Measurements from ENCODE around the gene ABHD17A. TPM values are rescaled to one million over a fixed set of nuclear protein-coding genes. Genes with fewer than 3 reads are reported as not detected.

Gene ABHD17A
- total and polyA plus RNA-seq, 9 of the 15 experiments (the other 6 are each of a cell fraction or from before 2014, with no cell fraction given), result 0.04 to 135 (median 21.8) TPM; not detected in 1

GRCh38 chr19:1863638-1864479 is 21.4 kb downstream of the ABHD17A start (continued):
- no peak for TF ChIP-seq E2F1 (CRISPR knock-in tag; IDR thresholded peaks at IDR 0.05)
- TF ChIP-seq TRIM24 (IDR thresholded peaks at IDR 0.05), result peak in 1 of 2 experiments; percentile 36; a peak in 1 of 4 replicates
- peak; percentile 62; the same call in 1 of the 2 replicates for TF ChIP-seq POLR2A (conservative IDR thresholded peaks at IDR 0.05)
- no peak for TF ChIP-seq ARHGAP35 (IDR thresholded peaks at IDR 0.05; ENCODE audit: partially characterized antibody)
- no peak; the same call in 1 of the 2 replicates for TF ChIP-seq BRD4 (IDR thresholded peaks at IDR 0.05)
- TF ChIP-seq ZNF174 (CRISPR knock-in tag; IDR thresholded peaks at IDR 0.05), result no peak
- no peak for TF ChIP-seq ZFP36 (IDR thresholded peaks at IDR 0.05; ENCODE audit: low read depth, low read length, partially characterized antibody)
- TF ChIP-seq JUNB (CRISPR knock-in tag; conservative IDR thresholded peaks at IDR 0.05), result no peak
- no peak for TF ChIP-seq C11orf30 (IDR thresholded peaks at IDR 0.05; ENCODE audit: low read depth)
- TF ChIP-seq ELF2 (CRISPR knock-in tag; IDR thresholded peaks at IDR 0.05), result peak; percentile 59
- TF ChIP-seq CREM (IDR thresholded peaks at IDR 0.05; ENCODE audit: low read depth), result peak; percentile 62
- TF ChIP-seq E2F6 (IDR thresholded peaks at IDR 0.05; ENCODE audit: borderline replicate concordance in 1 of 2, extremely low read depth in 1 of 2, insufficient read depth in 1 of 2, insufficient read length in 1 of 2, low read depth in 1 of 2, low read length in 1 of 2, poor library complexity in 1 of 2, severe bottlenecking in 1 of 2), result peak; percentile 68 to 76
- no peak for TF ChIP-seq ELK3 (CRISPR knock-in tag; IDR thresholded peaks at IDR 0.05)
- TF ChIP-seq CEBPB (tag; IDR thresholded peaks at IDR 0.05), result no peak
- peak; percentile 82; the same call in 1 of the 2 replicates for TF ChIP-seq ZNF766 (CRISPR knock-in tag; conservative IDR thresholded peaks at IDR 0.05)
- no peak for TF ChIP-seq PTBP1 (IDR thresholded peaks at IDR 0.05; ENCODE audit: low read depth, low read length)
- no peak for TF ChIP-seq TEAD1 (CRISPR knock-in tag; IDR thresholded peaks at IDR 0.05)
- TF ChIP-seq PCBP2 (IDR thresholded peaks at IDR 0.05; ENCODE audit: low read depth, low read length, poor library complexity, severe bottlenecking), result no peak
- TF ChIP-seq FOXP4 (CRISPR knock-in tag; IDR thresholded peaks at IDR 0.05; ENCODE audit: borderline replicate concordance), result no peak
- peak; percentile 30; the same call in 1 of the 2 replicates for TF ChIP-seq ZBTB1 (CRISPR knock-in tag; IDR thresholded peaks at IDR 0.05; ENCODE audit: borderline replicate concordance, low read depth)
- peak in 2 of 3 experiments; percentile 61 to 62 for TF ChIP-seq YY1 (IDR thresholded peaks at IDR 0.05; ENCODE audit: borderline replicate concordance in 1 of 3, control insufficient read depth in 1 of 3, extremely low read depth in 1 of 3, insufficient read depth in 3 of 3, insufficient read length in 1 of 3, insufficient replicate concordance in 2 of 3, low read depth in 1 of 3, low read length in 2 of 3)
- TF ChIP-seq ZNF324 (CRISPR knock-in tag; IDR thresholded peaks at IDR 0.05), result no peak

All from K562 (cell line).